ENCODE data around the gene RAPSN. TPM values are rescaled to one million over a fixed set of nuclear protein-coding genes. Genes with fewer than 3 reads are reported as not detected.

The RAPSN gene
- total RNA-seq, 2 experiments from 2014 or later = not detected

GRCh38 chr11:47464483-47464882, 15.5 kb upstream of the RAPSN start:
- no peak overlapping the region for H3K4me2 ChIP-seq (ENCODE audit: low read length)
- no peaks in the 10 kb centered on the region for H3K79me2 ChIP-seq (ENCODE audit: insufficient read depth, low read depth, low read length)
- POLR2A ChIA-PET = interaction anchor here (0.6 kb wide), 1 partner anchor 43 kb away, joined by 3 read pairs; no protein-coding TSS in a partner anchor
- no peak for DNase-seq (ENCODE audit: low spot score)
- H3K9me2 ChIP-seq (ENCODE audit: insufficient read depth, low read length) = no peaks in the 10 kb centered on the region
- no peaks in the 10 kb centered on the region for H4K20me1 ChIP-seq (ENCODE audit: insufficient read depth, low read length)
- intact Hi-C loops (cut with micrococcal nuclease; ENCODE audit: unreplicated experiment) = no loop called here
- no peak overlapping the region for H2AFZ ChIP-seq (ENCODE audit: low read length)
- no peak for TF ChIP-seq EZH2phosphoT487 (IDR thresholded peaks at IDR 0.05; ENCODE audit: borderline replicate concordance, low read depth, low read length)
- TF ChIP-seq CTCF (conservative IDR thresholded peaks at IDR 0.05; ENCODE audit: low read length) = no peak
- H3K4me3 ChIP-seq (ENCODE audit: low read depth, low read length, poor library complexity, severe bottlenecking) = no peak overlapping the region
- no peak overlapping the region for H3K27ac ChIP-seq (ENCODE audit: low read depth, low read length, poor library complexity, severe bottlenecking)
- BruUV-seq (replicated peaks) = no TSS peak
- CTCF ChIA-PET (ENCODE audit: unreplicated experiment) = no interaction called here
- no peaks in the 10 kb centered on the region for H3K9me3 ChIP-seq (ENCODE audit: low read length)
- peaks cover 61% of the 10 kb centered on the region for H3K36me3 ChIP-seq (ENCODE audit: insufficient read depth, low read length)
- no peaks in the 10 kb centered on the region for H3K4me1 ChIP-seq (ENCODE audit: insufficient read depth, low read length, poor library complexity, severe bottlenecking)

- no TSS peak for BruUV-seq (replicated peaks)
- Histone ChIP-seq H3K79me2 (ENCODE audit: insufficient read depth, low read depth, low read length) (no peaks in the 10 kb centered on the region), H3K9me2 (ENCODE audit: insufficient read depth, low read length) (no peaks in the 10 kb centered on the region), H3K9me3 (ENCODE audit: low read length) (no peaks in the 10 kb centered on the region), H3K4me1 (ENCODE audit: insufficient read depth, low read length, poor library complexity, severe bottlenecking) (no peaks in the 10 kb centered on the region), H3K27ac (ENCODE audit: low read depth, low read length, poor library complexity, severe bottlenecking) (no peak overlapping the region), H3K36me3 (ENCODE audit: insufficient read depth, low read length) (peaks cover 35% of the 10 kb centered on the region), H4K20me1 (ENCODE audit: insufficient read depth, low read length) (no peaks in the 10 kb centered on the region), H2AFZ (ENCODE audit: low read length) (no peak overlapping the region), H3K4me3 (ENCODE audit: low read depth, low read length, poor library complexity, severe bottlenecking) (no peak overlapping the region), H3K4me2 (ENCODE audit: low read length) (no peak overlapping the region)
- no peak for TF ChIP-seq EZH2phosphoT487 (IDR thresholded peaks at IDR 0.05; ENCODE audit: borderline replicate concordance, low read depth, low read length)
- TF ChIP-seq CTCF (conservative IDR thresholded peaks at IDR 0.05; ENCODE audit: low read length) = no peak
- ChIA-PET CTCF (ENCODE audit: unreplicated experiment) (no interaction called here), POLR2A (interaction anchor here (0.6 kb wide), 1 partner anchor 100 kb away, joined by 3 read pairs; no protein-coding TSS in a partner anchor)
- DNase-seq (ENCODE audit: low spot score) = no peak
- intact Hi-C loops (cut with micrococcal nuclease; ENCODE audit: unreplicated experiment) = no loop called here
These were observed 12.9 kb upstream of the RAPSN start for GRCh38 chr11:47461876-47462275.

- Histone ChIP-seq H2AFZ (ENCODE audit: low read length) (no peak overlapping the region), H3K4me2 (ENCODE audit: low read length) (no peak overlapping the region), H3K9me2 (ENCODE audit: insufficient read depth, low read length) (no peaks in the 10 kb centered on the region), H3K27ac (ENCODE audit: low read depth, low read length, poor library complexity, severe bottlenecking) (no peak overlapping the region), H3K79me2 (ENCODE audit: insufficient read depth, low read depth, low read length) (no peaks in the 10 kb centered on the region), H3K36me3 (ENCODE audit: insufficient read depth, low read length) (peaks cover 23% of the 10 kb centered on the region), H4K20me1 (ENCODE audit: insufficient read depth, low read length) (no peaks in the 10 kb centered on the region), H3K4me3 (ENCODE audit: low read depth, low read length, poor library complexity, severe bottlenecking) (no peak overlapping the region), H3K4me1 (ENCODE audit: insufficient read depth, low read length, poor library complexity, severe bottlenecking) (no peaks in the 10 kb centered on the region), H3K9me3 (ENCODE audit: low read length) (no peaks in the 10 kb centered on the region)
- TF ChIP-seq EZH2phosphoT487 (IDR thresholded peaks at IDR 0.05; ENCODE audit: borderline replicate concordance, low read depth, low read length) = no peak
- TF ChIP-seq CTCF (conservative IDR thresholded peaks at IDR 0.05; ENCODE audit: low read length) = no peak
- BruUV-seq (replicated peaks) = TSS peak; percentile 36
- POLR2A ChIA-PET = interaction anchor here (0.6 kb wide), 1 partner anchor 253 kb away, joined by 4 read pairs; no protein-coding TSS in a partner anchor
- intact Hi-C loops (cut with micrococcal nuclease; ENCODE audit: unreplicated experiment) = no loop called here
- CTCF ChIA-PET (ENCODE audit: unreplicated experiment) = interaction anchor here (0.6 kb wide), 1 partner anchor 242 kb away, joined by 3 read pairs; no protein-coding TSS in a partner anchor
- no peak for DNase-seq (ENCODE audit: low spot score)
These were observed 11.8 kb upstream of the RAPSN start for GRCh38 chr11:47460571-47461235.
